ENCODE data around the gene EDC3.
"Not testable (repeated sequence)": the region's sequence is repeated elsewhere in the genome, so short reads cannot be mapped to it uniquely, and the experiment has no call there.

The EDC3 gene

DNA sequence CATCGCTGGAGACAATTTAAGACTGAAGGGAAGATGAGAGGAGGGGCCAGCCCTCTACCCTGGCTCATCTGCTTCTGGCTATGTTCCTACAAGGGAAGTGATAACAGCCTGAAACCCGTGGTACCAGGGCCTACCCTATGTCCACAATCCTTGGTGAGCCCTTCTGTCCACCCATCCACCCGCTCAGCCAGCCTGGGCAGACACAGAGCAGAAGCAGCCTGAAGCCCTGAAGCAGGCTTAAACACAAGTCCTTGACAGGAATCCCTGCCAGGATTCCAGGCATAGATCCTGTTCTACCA, 64.8 kb downstream of the EDC3 start:
- Histone ChIP-seq H3K27ac (ENCODE audit: low read depth, low read length) (no peak overlapping the region), H3K36me3 (ENCODE audit: control insufficient read depth, insufficient read depth, low read length) (peaks cover 96% of the 10 kb centered on the region)

DNA sequence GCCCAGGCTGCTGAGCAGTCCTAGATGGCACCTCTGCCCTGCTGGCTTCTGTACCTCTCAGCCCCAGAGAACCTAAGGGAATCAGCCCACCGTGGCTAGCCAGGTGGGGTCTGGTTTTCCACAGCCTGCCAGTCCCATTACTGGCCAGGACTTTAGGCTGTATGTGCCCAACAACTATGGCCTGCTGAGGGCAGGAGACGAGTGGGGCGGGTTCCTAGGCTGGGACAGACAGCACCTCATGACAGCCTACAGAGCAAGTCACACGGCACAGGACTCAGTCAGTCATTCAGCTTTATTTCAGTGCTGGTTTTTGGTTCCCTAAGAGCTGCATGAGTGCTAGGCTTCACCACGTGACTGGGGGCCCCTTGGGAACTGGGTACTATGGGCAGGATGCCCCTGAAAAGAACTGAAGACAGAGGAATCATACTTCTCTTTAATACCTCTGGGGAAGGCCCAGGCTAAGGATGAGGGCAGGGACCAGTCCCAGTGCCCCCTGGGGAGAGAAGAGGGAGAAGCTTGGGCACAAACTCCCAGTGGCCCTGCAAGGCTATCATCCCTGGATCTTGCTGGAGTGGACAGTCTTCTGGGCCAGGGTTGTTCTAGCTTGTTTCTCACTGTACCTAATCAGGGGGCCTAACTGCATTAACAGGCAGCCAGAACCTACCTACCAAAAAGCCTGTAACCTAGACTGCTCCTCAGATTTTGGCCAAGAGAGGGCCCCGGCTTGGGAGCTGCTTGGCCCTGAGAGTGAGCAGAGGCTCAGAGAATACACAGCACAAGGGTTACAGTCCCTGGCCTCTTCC, 65.3 kb downstream of the EDC3 start:
- H3K4me3 ChIP-seq (ENCODE audit: low read depth, low read length) = no peak overlapping the region
- no peaks in the 10 kb centered on the region for H3K9me3 ChIP-seq (ENCODE audit: control insufficient read depth, insufficient read depth, low read length)
- H3K27ac ChIP-seq (ENCODE audit: low read depth, low read length) = no peak overlapping the region
- H3K9ac ChIP-seq (ENCODE audit: low read depth, low read length) = no peak overlapping the region
- H3K36me3 ChIP-seq (ENCODE audit: control insufficient read depth, insufficient read depth, low read length) = peaks cover 97% of the 10 kb centered on the region
- no peaks in the 10 kb centered on the region for H3K4me1 ChIP-seq (ENCODE audit: control insufficient read depth, insufficient read depth, low read length)
- H3K27me3 ChIP-seq (ENCODE audit: control insufficient read depth, insufficient read depth, low read length) = no peaks in the 10 kb centered on the region

More for the DNA sequence above, 64.8 kb downstream of the EDC3 start:
- H3K9ac ChIP-seq (ENCODE audit: low read depth, low read length) = no peak overlapping the region
- H3K27me3 ChIP-seq (ENCODE audit: control insufficient read depth, insufficient read depth, low read length) = no peaks in the 10 kb centered on the region
- H3K4me1 ChIP-seq (ENCODE audit: control insufficient read depth, insufficient read depth, low read length) = no peaks in the 10 kb centered on the region
- H3K9me3 ChIP-seq (ENCODE audit: control insufficient read depth, insufficient read depth, low read length) = no peaks in the 10 kb centered on the region
- no peak overlapping the region for H3K4me3 ChIP-seq (ENCODE audit: low read depth, low read length)

DNA sequence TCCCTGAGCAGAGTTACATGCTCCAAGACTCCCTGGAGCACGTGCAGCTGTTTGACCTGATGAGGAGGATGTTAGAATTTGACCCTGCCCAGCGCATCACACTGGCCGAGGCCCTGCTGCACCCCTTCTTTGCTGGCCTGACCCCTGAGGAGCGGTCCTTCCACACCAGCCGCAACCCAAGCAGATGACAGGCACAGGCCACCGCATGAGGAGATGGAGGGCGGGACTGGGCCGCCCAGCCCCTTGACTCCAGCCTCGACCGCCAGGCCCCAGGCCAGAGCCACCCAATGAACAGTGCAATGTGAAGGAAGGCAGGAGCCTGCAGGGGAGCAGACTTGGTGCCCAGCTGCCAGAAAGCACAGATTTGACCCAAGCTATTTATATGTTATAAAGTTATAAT, 66.1 kb downstream of the EDC3 start:
- not testable (repeated sequence) for H3K9me3 ChIP-seq (ENCODE audit: control insufficient read depth, insufficient read depth, low read length); H3K27me3 ChIP-seq (ENCODE audit: control insufficient read depth, insufficient read depth, low read length); H3K4me1 ChIP-seq (ENCODE audit: control insufficient read depth, insufficient read depth, low read length); H3K27ac ChIP-seq (ENCODE audit: low read depth, low read length); H3K4me3 ChIP-seq (ENCODE audit: low read depth, low read length); H3K9ac ChIP-seq (ENCODE audit: low read depth, low read length)
- peaks cover 98% of the 10 kb centered on the region for H3K36me3 ChIP-seq (ENCODE audit: control insufficient read depth, insufficient read depth, low read length)

DNA sequence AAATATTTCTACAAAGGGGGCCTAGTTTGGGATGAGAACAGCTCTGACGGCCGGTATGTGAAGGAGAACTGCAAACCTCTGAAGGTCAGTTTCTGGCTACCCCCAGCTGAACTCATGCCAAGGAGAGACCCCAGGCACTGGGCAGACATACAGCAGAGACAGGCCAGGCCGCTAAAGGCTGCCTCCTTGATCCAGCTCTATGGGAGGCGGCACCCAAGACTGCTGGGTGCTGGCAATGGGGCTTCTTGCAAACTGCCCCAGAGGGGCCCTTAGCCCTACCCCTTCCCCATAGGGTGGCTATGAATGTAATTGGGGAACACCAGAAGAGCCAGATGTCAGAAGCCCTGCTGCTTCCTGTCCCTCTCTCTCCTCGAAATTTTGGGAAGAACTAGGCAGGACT, 66.9 kb downstream of the EDC3 start:
- peaks cover 98% of the 10 kb centered on the region for H3K36me3 ChIP-seq (ENCODE audit: control insufficient read depth, insufficient read depth, low read length)
- H3K9me3 ChIP-seq (ENCODE audit: control insufficient read depth, insufficient read depth, low read length) = no peaks in the 10 kb centered on the region
- no peaks in the 10 kb centered on the region for H3K4me1 ChIP-seq (ENCODE audit: control insufficient read depth, insufficient read depth, low read length)
- H3K27ac ChIP-seq (ENCODE audit: low read depth, low read length) = no peak overlapping the region
- H3K4me3 ChIP-seq (ENCODE audit: low read depth, low read length) = no peak overlapping the region
- H3K27me3 ChIP-seq (ENCODE audit: control insufficient read depth, insufficient read depth, low read length) = no peaks in the 10 kb centered on the region
- no peak overlapping the region for H3K9ac ChIP-seq (ENCODE audit: low read depth, low read length)

DNA sequence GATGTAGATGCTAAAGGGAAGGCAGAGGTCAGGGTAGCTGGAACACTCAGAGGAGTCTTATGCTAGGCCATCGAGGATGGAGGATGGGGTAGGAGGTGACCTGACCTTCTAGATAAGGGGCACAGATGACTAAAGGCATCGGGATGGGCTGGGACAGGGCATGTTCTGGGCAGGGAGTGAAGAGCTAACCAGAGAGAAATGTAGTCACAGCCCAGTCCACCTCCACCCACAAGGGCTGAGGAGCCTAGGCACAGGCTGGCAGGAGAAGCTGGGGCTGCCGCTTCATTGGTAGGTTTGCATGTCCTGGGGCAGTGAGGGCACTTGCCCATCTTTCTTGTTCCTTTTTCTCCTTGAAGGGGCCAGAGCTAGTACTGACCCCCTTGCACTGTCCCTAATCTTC, 67.6 kb downstream of the EDC3 start:
- no peak overlapping the region for H3K9ac ChIP-seq (ENCODE audit: low read depth, low read length)
- H3K36me3 ChIP-seq (ENCODE audit: control insufficient read depth, insufficient read depth, low read length) = peaks cover 98% of the 10 kb centered on the region
- no peak overlapping the region for H3K27ac ChIP-seq (ENCODE audit: low read depth, low read length)

DNA sequence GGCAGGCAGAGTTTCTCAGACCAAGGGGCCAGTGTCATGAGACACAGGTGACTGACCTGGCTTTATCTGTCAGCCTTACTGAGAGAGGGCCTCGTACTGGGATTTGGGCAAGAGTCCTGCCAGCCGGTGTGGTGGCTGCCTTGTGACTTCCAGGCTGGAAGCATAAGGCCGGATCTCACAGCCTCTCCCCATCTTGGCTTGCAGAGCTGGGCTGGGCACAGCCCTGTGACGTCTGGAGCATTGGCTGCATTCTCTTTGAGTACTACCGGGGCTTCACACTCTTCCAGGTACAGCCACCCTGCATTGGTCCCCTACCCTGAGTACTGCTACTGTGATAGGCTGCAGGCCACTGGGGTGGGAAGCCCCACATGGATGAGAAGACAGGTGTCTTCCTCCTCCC, 68.1 kb downstream of the EDC3 start:
- H3K36me3 ChIP-seq (ENCODE audit: control insufficient read depth, insufficient read depth, low read length) = peaks cover 98% of the 10 kb centered on the region

More for the DNA sequence above, 67.6 kb downstream of the EDC3 start:
- no peak overlapping the region for H3K4me3 ChIP-seq (ENCODE audit: low read depth, low read length)
- no peaks in the 10 kb centered on the region for H3K27me3 ChIP-seq (ENCODE audit: control insufficient read depth, insufficient read depth, low read length)
- H3K9me3 ChIP-seq (ENCODE audit: control insufficient read depth, insufficient read depth, low read length) = no peaks in the 10 kb centered on the region
- no peaks in the 10 kb centered on the region for H3K4me1 ChIP-seq (ENCODE audit: control insufficient read depth, insufficient read depth, low read length)

DNA sequence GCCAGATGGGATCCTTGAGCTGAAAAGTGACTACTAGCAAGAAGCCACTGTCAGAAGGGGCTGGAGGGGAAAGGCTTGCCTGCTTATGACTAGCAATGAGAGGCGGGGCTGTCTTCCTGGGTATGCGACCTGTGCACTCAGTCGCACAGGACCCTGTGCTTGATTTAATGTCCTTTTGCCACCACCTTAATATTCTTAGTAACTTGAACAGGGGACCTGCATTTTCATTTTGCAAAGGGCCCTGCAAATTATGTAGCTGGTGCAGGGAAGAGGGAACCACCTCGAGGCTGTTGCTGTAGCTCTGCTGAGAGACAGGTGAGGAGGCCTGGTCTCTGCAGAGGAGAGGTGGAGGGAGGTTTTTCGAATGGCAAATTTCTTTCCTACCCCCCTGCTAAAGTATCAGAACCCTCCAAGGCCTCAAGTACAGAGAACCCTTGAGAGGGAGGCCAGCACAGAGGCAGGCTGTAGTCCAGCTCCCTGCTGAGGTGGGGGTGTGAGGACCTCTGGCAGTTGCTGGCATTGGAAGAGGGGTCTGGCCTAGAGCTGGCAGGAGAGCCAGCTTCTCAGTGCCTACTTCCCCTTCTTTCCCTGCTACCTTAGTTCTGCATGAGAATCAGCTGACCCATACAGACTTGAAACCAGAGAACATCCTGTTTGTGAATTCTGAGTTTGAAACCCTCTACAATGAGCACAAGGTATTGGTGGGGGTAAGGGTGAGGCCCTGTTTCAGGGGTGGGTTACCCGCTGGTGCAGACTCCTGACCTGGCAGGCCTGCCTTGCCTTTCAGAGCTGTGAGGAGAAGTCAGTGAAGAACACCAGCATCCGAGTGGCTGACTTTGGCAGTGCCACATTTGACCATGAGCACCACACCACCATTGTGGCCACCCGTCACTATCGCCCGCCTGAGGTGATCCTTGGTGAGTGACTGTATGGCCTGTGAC, 68.8 kb downstream of the EDC3 start:
- H3K36me3 ChIP-seq (ENCODE audit: control insufficient read depth, insufficient read depth, low read length) = peaks cover 98% of the 10 kb centered on the region
- H3K27me3 ChIP-seq (ENCODE audit: control insufficient read depth, insufficient read depth, low read length) = no peaks in the 10 kb centered on the region
- H3K4me3 ChIP-seq (ENCODE audit: low read depth, low read length) = no peak overlapping the region
- H3K9me3 ChIP-seq (ENCODE audit: control insufficient read depth, insufficient read depth, low read length) = no peaks in the 10 kb centered on the region
- H3K9ac ChIP-seq (ENCODE audit: low read depth, low read length) = no peak overlapping the region
- H3K27ac ChIP-seq (ENCODE audit: low read depth, low read length) = no peak overlapping the region
- no peaks in the 10 kb centered on the region for H3K4me1 ChIP-seq (ENCODE audit: control insufficient read depth, insufficient read depth, low read length)

More for the DNA sequence above, 68.1 kb downstream of the EDC3 start:
- H3K9me3 ChIP-seq (ENCODE audit: control insufficient read depth, insufficient read depth, low read length) = no peaks in the 10 kb centered on the region
- no peaks in the 10 kb centered on the region for H3K4me1 ChIP-seq (ENCODE audit: control insufficient read depth, insufficient read depth, low read length)
- H3K27ac ChIP-seq (ENCODE audit: low read depth, low read length) = no peak overlapping the region
- H3K27me3 ChIP-seq (ENCODE audit: control insufficient read depth, insufficient read depth, low read length) = no peaks in the 10 kb centered on the region
- no peak overlapping the region for H3K4me3 ChIP-seq (ENCODE audit: low read depth, low read length)
- H3K9ac ChIP-seq (ENCODE audit: low read depth, low read length) = no peak overlapping the region

DNA sequence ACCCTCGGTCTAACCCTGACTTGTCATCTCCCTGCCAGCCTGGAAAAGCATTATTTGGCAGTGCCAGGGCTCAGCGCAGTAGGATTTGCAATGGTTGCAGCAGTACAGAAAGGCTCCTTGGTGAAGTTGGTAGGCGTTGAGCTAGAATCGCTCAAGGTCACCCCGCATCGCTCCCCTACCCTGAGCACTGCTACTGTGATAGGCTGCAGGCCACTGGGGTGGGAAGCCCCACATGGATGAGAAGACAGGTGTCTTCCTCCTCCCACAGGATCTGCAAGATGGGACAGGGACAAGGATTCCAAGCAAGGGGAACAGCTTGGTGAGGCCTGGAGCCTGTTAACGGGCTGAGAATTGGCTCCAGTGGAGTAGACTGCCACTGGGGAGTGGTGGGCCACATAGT, 69.5 kb downstream of the EDC3 start:
- Histone ChIP-seq H3K36me3 (ENCODE audit: control insufficient read depth, insufficient read depth, low read length) (peaks cover 99% of the 10 kb centered on the region), H3K9ac (ENCODE audit: low read depth, low read length) (no peak overlapping the region), H3K27me3 (ENCODE audit: control insufficient read depth, insufficient read depth, low read length) (no peaks in the 10 kb centered on the region), H3K4me1 (ENCODE audit: control insufficient read depth, insufficient read depth, low read length) (no peaks in the 10 kb centered on the region), H3K27ac (ENCODE audit: low read depth, low read length) (no peak overlapping the region), H3K4me3 (ENCODE audit: low read depth, low read length) (no peak overlapping the region), H3K9me3 (ENCODE audit: control insufficient read depth, insufficient read depth, low read length) (no peaks in the 10 kb centered on the region)

DNA sequence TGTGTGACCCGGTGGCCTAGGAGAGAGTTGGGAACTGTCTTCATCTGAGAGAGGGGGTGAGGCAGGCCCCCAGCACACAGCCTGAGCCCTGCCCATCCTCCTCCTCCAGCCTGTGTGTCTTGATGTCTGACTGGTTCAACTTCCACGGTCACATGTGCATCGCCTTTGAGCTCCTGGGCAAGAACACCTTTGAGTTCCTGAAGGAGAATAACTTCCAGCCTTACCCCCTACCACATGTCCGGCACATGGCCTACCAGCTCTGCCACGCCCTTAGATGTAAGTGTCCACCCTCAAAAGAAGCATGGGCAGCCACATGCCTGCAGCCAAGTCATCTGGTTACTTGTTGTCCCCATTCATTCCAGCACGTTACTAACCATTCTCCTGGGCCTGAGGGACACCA, 70.1 kb downstream of the EDC3 start:
- peaks cover 98% of the 10 kb centered on the region for H3K36me3 ChIP-seq (ENCODE audit: control insufficient read depth, insufficient read depth, low read length)
- H3K4me1 ChIP-seq (ENCODE audit: control insufficient read depth, insufficient read depth, low read length) = no peaks in the 10 kb centered on the region
- no peak overlapping the region for H3K27ac ChIP-seq (ENCODE audit: low read depth, low read length)
- H3K27me3 ChIP-seq (ENCODE audit: control insufficient read depth, insufficient read depth, low read length) = no peaks in the 10 kb centered on the region
- H3K9ac ChIP-seq (ENCODE audit: low read depth, low read length) = no peak overlapping the region
- H3K9me3 ChIP-seq (ENCODE audit: control insufficient read depth, insufficient read depth, low read length) = no peaks in the 10 kb centered on the region
- H3K4me3 ChIP-seq (ENCODE audit: low read depth, low read length) = no peak overlapping the region

DNA sequence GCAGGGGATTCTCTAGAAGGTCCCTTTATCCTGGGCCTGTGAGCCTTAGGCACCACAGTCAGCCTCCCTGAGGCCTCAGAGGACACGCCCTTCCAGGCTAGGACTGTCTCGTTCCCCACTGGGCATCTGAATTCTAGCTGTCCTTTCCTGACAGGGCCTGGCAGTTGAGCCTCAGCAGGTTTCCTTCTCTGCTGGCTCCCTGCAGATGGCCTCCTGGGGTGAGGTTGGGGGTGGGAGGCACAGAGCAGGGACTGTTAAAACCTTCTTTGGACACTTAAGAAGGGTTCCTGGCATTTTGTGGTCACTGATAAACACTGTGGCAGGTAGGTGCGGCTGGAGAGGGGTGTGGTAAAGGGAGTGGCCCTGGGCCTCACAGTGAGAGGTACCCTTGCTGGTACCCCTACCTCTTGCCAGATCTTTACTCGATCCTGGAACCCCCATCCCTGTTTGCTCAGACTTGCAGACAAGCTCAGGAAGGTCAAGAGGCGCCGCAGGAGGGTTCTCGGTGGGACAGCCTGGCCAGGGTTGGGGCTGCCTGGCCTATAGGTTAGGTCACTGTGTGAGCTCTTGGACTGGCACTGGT, 71.7 kb downstream of the EDC3 start:
- Histone ChIP-seq H3K36me3 (ENCODE audit: control insufficient read depth, insufficient read depth, low read length) (peaks cover 99% of the 10 kb centered on the region), H3K4me3 (ENCODE audit: low read depth, low read length) (no peak overlapping the region), H3K27ac (ENCODE audit: low read depth, low read length) (no peak overlapping the region), H3K9ac (ENCODE audit: low read depth, low read length) (no peak overlapping the region), H3K9me3 (ENCODE audit: control insufficient read depth, insufficient read depth, low read length) (no peaks in the 10 kb centered on the region), H3K4me1 (ENCODE audit: control insufficient read depth, insufficient read depth, low read length) (no peaks in the 10 kb centered on the region), H3K27me3 (ENCODE audit: control insufficient read depth, insufficient read depth, low read length) (no peaks in the 10 kb centered on the region)

DNA sequence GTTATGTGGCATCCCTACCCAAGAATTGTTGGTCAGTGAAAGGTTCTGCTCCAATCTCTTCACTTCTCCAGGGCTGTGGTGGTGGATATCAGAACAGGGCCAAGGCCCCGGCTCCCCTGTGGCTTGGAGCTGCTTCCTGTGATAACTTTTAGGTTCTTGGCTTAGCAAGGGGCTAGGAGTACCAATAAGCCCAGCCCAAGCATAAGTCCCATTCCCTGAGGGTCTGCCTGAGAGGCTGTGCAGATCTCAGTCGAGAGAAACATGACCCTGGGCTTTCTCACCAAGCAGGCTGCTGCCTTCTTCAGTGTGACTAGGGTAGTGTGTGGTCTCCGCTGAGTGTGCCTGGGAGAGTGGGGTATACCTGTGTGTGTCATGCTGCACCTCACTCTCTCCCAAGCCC, 73.1 kb downstream of the EDC3 start:
- Histone ChIP-seq H3K4me1 (ENCODE audit: control insufficient read depth, insufficient read depth, low read length) (no peaks in the 10 kb centered on the region), H3K27ac (ENCODE audit: low read depth, low read length) (no peak overlapping the region), H3K9ac (ENCODE audit: low read depth, low read length) (no peak overlapping the region), H3K36me3 (ENCODE audit: control insufficient read depth, insufficient read depth, low read length) (peaks cover 88% of the 10 kb centered on the region), H3K4me3 (ENCODE audit: low read depth, low read length) (no peak overlapping the region), H3K9me3 (ENCODE audit: control insufficient read depth, insufficient read depth, low read length) (no peaks in the 10 kb centered on the region), H3K27me3 (ENCODE audit: control insufficient read depth, insufficient read depth, low read length) (no peaks in the 10 kb centered on the region)
